Stimulated activated naive CD8-positive, alpha-beta T cell treated with anti-CD3 and anti-CD28 coated beads, Interleukin-15, amount 100 ng/mL, for 72 hours (primary cell): ENCODE results near the gene AKT1.

ENCODE experiments used
- ATAC-seq: fragments of 150-1000 bp; cut with Tn5 transposase; 2 replicates; pipeline ENCODE4 v1.10.0; 2021; ENCODE audit warnings: mild to moderate bottlenecking, moderate library complexity
- DNase-seq, 2 donors: peaks; one replicate each; pipeline ENCODE4 v3.0.0; 2021 to 2022
- H3K27ac Mint-ChIP-seq, 2 donors: one replicate each; pipeline ENCODE4 v1.8.0; 2022; ENCODE audit warnings: mild to moderate bottlenecking in 2 of 2, mixed read lengths in 2 of 2, moderate library complexity in 2 of 2
- H3K27me3 Mint-ChIP-seq: one replicate; pipeline ENCODE4 v1.8.0; 2022; ENCODE audit warnings: mixed read lengths
- H3K4me1 Mint-ChIP-seq: one replicate; pipeline ENCODE4 v1.8.0; 2022; ENCODE audit warnings: mild to moderate bottlenecking, mixed read lengths
- H3K4me3 Mint-ChIP-seq, 2 donors: one replicate each; pipeline ENCODE4 v1.8.0; 2022; ENCODE audit warnings: mild to moderate bottlenecking in 2 of 2, mixed read lengths in 2 of 2, moderate library complexity in 1 of 2
- H3K9me3 Mint-ChIP-seq, 2 donors: one replicate each; pipeline ENCODE4 v1.8.0; 2022; ENCODE audit warnings: mixed read lengths in 2 of 2

Gene AKT1

GRCh38 chr14:104728631-104729030 lies 66.9 kb downstream of the AKT1 start:
- H3K9me3 Mint-ChIP-seq: no peaks in the 10 kb centered on the region
- no peak overlapping the region for H3K4me3 Mint-ChIP-seq
- ATAC-seq (no peak), DNase-seq (no peak)
- no peaks in the 10 kb centered on the region for H3K27me3 Mint-ChIP-seq
- H3K27ac Mint-ChIP-seq: peak overlapping the region in 1 of 2 donors; percentile 65
- H3K4me1 Mint-ChIP-seq: peaks cover 16% of the 10 kb centered on the region

DNA sequence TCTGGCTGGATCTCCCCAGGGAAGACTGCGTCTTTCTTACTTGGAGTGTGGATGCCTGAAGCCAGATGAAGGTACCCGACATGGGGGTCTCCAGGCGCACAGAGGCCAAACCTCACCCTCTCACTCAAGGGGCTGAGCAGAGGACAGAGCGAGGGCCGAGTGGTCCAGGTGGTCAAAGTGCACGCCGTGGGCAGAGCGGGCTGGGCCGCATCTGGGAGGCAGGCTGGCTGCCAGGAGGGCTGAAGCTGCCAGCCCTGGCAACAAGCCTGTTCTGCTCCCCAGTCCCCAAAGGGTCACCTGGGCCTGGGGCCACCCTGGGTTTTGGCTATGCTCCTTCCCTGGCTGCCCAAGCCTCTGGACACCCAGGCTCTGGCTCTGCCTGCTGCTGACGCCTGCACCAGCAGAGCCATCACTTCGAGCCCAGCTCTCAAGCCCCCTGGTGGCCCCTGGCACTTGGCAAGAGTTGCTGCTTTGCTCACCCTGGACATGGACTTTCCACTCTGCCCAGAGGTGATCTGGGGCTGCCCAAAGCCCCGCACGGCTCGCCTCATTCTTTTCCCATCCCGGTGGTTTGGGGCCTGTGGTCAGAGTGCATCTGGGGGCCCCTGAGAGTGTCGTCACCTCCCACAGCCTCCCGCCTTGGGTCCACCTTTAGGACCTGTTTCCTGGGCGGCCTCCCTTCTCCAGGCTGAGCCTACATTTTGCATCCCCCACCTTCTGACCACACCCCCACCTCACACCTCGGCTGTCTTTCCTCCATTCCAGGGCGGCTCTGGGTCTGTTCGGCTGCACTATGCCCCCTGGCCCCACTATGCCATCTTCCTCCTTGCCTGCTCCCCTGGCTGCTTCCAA lies 68.7 kb downstream of the AKT1 start:
- DNase-seq (no peak), ATAC-seq (no peak)
- Mint-ChIP-seq H3K4me3 (no peak overlapping the region), H3K27me3 (no peaks in the 10 kb centered on the region), H3K27ac (no peak overlapping the region), H3K4me1 (peaks cover 16% of the 10 kb centered on the region), H3K9me3 (no peaks in the 10 kb centered on the region)

DNA sequence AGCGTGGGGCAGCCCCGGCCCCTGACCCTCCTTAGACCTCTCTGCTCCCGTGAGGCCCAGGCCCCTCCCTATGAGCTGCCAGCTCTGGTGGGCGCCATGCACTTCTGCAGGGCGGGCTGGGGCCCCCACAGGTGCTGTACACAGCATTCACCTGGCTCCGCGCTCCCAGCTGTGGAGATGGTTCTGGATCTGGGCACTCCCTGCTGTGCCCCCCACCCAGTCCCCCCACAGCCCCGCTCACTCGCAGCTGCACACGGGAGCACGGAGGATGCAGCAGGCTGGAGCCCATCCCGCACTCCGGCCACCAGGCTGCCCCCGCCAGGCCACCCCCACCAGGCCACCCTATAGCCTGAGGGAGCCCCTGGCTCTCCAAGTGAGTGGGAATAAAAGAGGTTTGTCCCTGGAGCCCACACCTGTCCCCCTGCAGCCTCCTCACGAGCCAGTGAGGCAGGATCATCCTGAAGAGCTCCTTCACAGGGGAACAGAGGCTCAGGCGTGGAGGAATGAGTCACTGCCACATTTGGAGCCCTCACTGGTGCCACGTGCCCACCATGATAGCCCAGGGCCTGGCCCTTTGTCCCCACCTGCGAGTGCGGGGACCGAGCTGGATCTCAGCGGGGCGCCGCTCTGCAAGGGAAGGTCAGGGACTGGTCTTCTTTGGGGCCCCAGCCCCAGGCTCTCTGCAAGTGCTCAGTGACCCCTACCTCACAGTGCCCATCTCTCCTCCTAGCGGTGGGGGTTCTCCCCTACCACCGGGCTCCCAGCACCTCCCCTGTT lies 69.6 kb downstream of the AKT1 start:
- no peak overlapping the region for H3K4me3 Mint-ChIP-seq
- DNase-seq (no peak), ATAC-seq (peak; percentile 11)
- H3K9me3 Mint-ChIP-seq: no peaks in the 10 kb centered on the region
- H3K27me3 Mint-ChIP-seq: no peaks in the 10 kb centered on the region
- peaks cover 16% of the 10 kb centered on the region for H3K4me1 Mint-ChIP-seq
- H3K27ac Mint-ChIP-seq: no peak overlapping the region

- no peak overlapping the region for H3K27ac Mint-ChIP-seq
- H3K9me3 Mint-ChIP-seq: no peaks in the 10 kb centered on the region
- peak overlapping the region; percentile 59 to 61 for H3K4me3 Mint-ChIP-seq
- no peak for DNase-seq
- H3K27me3 Mint-ChIP-seq: no peaks in the 10 kb centered on the region
- ATAC-seq: no peak
- H3K4me1 Mint-ChIP-seq: peaks cover 16% of the 10 kb centered on the region
Observed at GRCh38 chr14:104724981-104725771, 70.4 kb downstream of the AKT1 start.

GRCh38 chr14:104724407-104724980 lies 71.1 kb downstream of the AKT1 start:
- Mint-ChIP-seq H3K27me3 (no peaks in the 10 kb centered on the region), H3K4me1 (peaks cover 16% of the 10 kb centered on the region), H3K4me3 (peak overlapping the region; percentile 59 to 61), H3K27ac (no peak overlapping the region), H3K9me3 (no peaks in the 10 kb centered on the region)
- ATAC-seq: peak; percentile 42
- DNase-seq: peak in 1 of 2 donors; percentile 25

GRCh38 chr14:104723651-104724406 lies 71.7 kb downstream of the AKT1 start, which contains the start of gene ADSS1:
ADSS1 (plus strand) TSS chr14:104724229; CDS start chr14:104724271, 42 bp downstream.
- Mint-ChIP-seq H3K27ac (no peak within 1 kb of the TSS), H3K27me3 (no peaks in the 10 kb centered on the region), H3K9me3 (no peaks in the 10 kb centered on the region), H3K4me3 (peak within 1 kb of the TSS; percentile 67 to 77), H3K4me1 (peaks cover 16% of the 10 kb centered on the region)
- peak; percentile 76 for ATAC-seq
- DNase-seq: peak; percentile 63 to 75

GRCh38 chr14:104722938-104723650 lies 72.5 kb downstream of the AKT1 start:
- Mint-ChIP-seq H3K9me3 (no peaks in the 10 kb centered on the region), H3K27me3 (no peaks in the 10 kb centered on the region), H3K4me1 (peaks cover 16% of the 10 kb centered on the region), H3K4me3 (peak overlapping the region in 1 of 2 donors; percentile 24), H3K27ac (no peak overlapping the region)
- DNase-seq: peak in 1 of 2 donors; percentile 33
- peak; percentile 1 for ATAC-seq

GRCh38 chr14:104721505-104722431 lies 73.8 kb downstream of the AKT1 start:
- no peak for DNase-seq
- no peaks in the 10 kb centered on the region for H3K9me3 Mint-ChIP-seq
- no peak overlapping the region for H3K4me3 Mint-ChIP-seq
- H3K27ac Mint-ChIP-seq: no peak overlapping the region
- no peak for ATAC-seq
- H3K4me1 Mint-ChIP-seq: peaks cover 11% of the 10 kb centered on the region
- no peaks in the 10 kb centered on the region for H3K27me3 Mint-ChIP-seq
